Stimulated activated CD8-positive, alpha-beta memory T cell treated with anti-CD3 and anti-CD28 coated beads, Interleukin-15, amount 100 ng/mL, for 48 hours (primary cell): ENCODE results near the gene TXNRD1.

ENCODE experiments used
- DNase-seq, 2 donors: peaks; one replicate each; pipeline ENCODE4 v3.0.0-alpha.2; 2020; ENCODE audit warnings: low read depth in 2 of 2

TXNRD1 gene

GRCh38 chr12:104350211-104351056, 134.9 kb downstream of the TXNRD1 start:
- DNase-seq, result no peak

- no peak for DNase-seq
These were observed 135.7 kb downstream of the TXNRD1 start for GRCh38 chr12:104351057-104351983.

- DNase-seq, result no peak
These were observed 136.6 kb downstream of the TXNRD1 start for GRCh38 chr12:104352106-104352713.

GRCh38 chr12:104353012-104353981, 137.7 kb downstream of the TXNRD1 start:
- no peak for DNase-seq

GRCh38 chr12:104354167-104354867, 138.7 kb downstream of the TXNRD1 start:
- DNase-seq, result no peak

- no peak for DNase-seq
These were observed 139.4 kb downstream of the TXNRD1 start for GRCh38 chr12:104354868-104355570.

GRCh38 chr12:104355630-104356029, 140.1 kb downstream of the TXNRD1 start:
- DNase-seq, result no peak

- DNase-seq, result no peak
These were observed 140.9 kb downstream of the TXNRD1 start for GRCh38 chr12:104356231-104357115.

GRCh38 chr12:104357421-104357952, 141.9 kb downstream of the TXNRD1 start:
- no peak for DNase-seq

GRCh38 chr12:104358353-104359003, 142.9 kb downstream of the TXNRD1 start:
- DNase-seq, result peak; percentile 27 to 40

GRCh38 chr12:104359216-104359615, 143.6 kb downstream of the TXNRD1 start:
- DNase-seq, result no peak

- DNase-seq, result no peak
These were observed 144.6 kb downstream of the TXNRD1 start for GRCh38 chr12:104360157-104360556.

- DNase-seq, result no peak
These were observed 145.6 kb downstream of the TXNRD1 start for GRCh38 chr12:104360983-104361707.

- DNase-seq, result no peak
These were observed 150.4 kb downstream of the TXNRD1 start for GRCh38 chr12:104365921-104366410.

GRCh38 chr12:104369708-104370107, 154.1 kb downstream of the TXNRD1 start:
- no peak for DNase-seq

- no peak for DNase-seq
These were observed 155.7 kb downstream of the TXNRD1 start for GRCh38 chr12:104371043-104371870.
